KMS-11 (cell line): ENCODE results near the gene GPR132.

Experiments used
- H2AFZ ChIP-seq: fragments of 200-600 bp; sonication (generic); 2 replicates; pipeline ENCODE4 v1.6.1; 2016; ENCODE audit warnings: antibody characterized with exemption, mixed run types, low read depth
- H3K27ac ChIP-seq: fragments of 200-600 bp; sonication (generic); 2 replicates; pipeline ENCODE4 v1.6.1; 2016; ENCODE audit warnings: mild to moderate bottlenecking, mixed run types
- H3K27me3 ChIP-seq: fragments of 200-600 bp; sonication (generic); 2 replicates; pipeline ENCODE4 v1.6.1; 2017; ENCODE audit warnings: mild to moderate bottlenecking, low read depth, mixed run types, moderate library complexity; ENCODE audit not compliant: insufficient read depth
- H3K36me3 ChIP-seq: fragments of 200-600 bp; sonication (generic); 2 replicates; pipeline ENCODE4 v1.6.1; 2017; ENCODE audit warnings: mild to moderate bottlenecking, mixed run types; ENCODE audit not compliant: insufficient read depth
- H3K4me1 ChIP-seq: fragments of 200-600 bp; sonication (generic); 2 replicates; pipeline ENCODE4 v1.6.1; 2016; ENCODE audit warnings: mild to moderate bottlenecking, low read depth, mixed run types; ENCODE audit not compliant: poor library complexity, severe bottlenecking
- H3K4me2 ChIP-seq: fragments of 200-600 bp; sonication (generic); 2 replicates; pipeline ENCODE4 v1.7.0; 2016; ENCODE audit warnings: mild to moderate bottlenecking, mixed run types
- H3K4me3 ChIP-seq: fragments of 200-600 bp; sonication (generic); IDR thresholded peaks from 2 replicates; pipeline ENCODE4 v1.6.1; 2017; ENCODE audit warnings: low read depth, low read length, mixed read lengths; ENCODE audit not compliant: insufficient read depth
- H3K79me2 ChIP-seq: fragments of 200-600 bp; sonication (generic); 2 replicates; pipeline ENCODE4 v1.6.1; 2016; ENCODE audit warnings: low read depth, mixed run types; ENCODE audit not compliant: insufficient read depth
- H3K9ac ChIP-seq: fragments of 200-600 bp; sonication (generic); 2 replicates; pipeline ENCODE4 v1.6.1; 2016; ENCODE audit warnings: mild to moderate bottlenecking, mixed run types
- H4K20me1 ChIP-seq: fragments of 200-600 bp; sonication (generic); 2 replicates; pipeline ENCODE4 v1.6.1; 2016; ENCODE audit warnings: mild to moderate bottlenecking, mixed run types; ENCODE audit not compliant: insufficient read depth
- CTCF ChIP-seq: fragments of 200-600 bp; sonication (generic); conservative IDR thresholded peaks from 2 replicates; pipeline ENCODE4 v1.6.1; 2017; ENCODE audit warnings: low read depth, mild to moderate bottlenecking, antibody characterized with exemption, low read length, moderate library complexity, mixed read lengths

Gene GPR132

GRCh38 chr14:105006831-105007592 lies 58.2 kb downstream of the GPR132 start:
- Histone ChIP-seq H3K4me2 (no peak overlapping the region), H3K4me1 (peaks cover 52% of the 10 kb centered on the region), H3K27ac (peak overlapping the region; percentile 87; the same call in 1 of the 2 replicates), H3K27me3 (no peaks in the 10 kb centered on the region), H3K79me2 (peaks cover 39% of the 10 kb centered on the region), H3K4me3 (no peak overlapping the region), H4K20me1 (0 out of 2 replicates have a peak, but pooled peaks cover 7% of the 10 kb centered on the region), H3K9ac (no peak overlapping the region), H3K36me3 (no peaks in the 10 kb centered on the region), H2AFZ (no peak overlapping the region)
- no peak for TF ChIP-seq CTCF

GRCh38 chr14:105005929-105006830 lies 59.0 kb downstream of the GPR132 start:
- no peaks in the 10 kb centered on the region for H3K36me3 ChIP-seq
- peaks cover 52% of the 10 kb centered on the region for H3K4me1 ChIP-seq
- H3K9ac ChIP-seq, result no peak overlapping the region
- H3K27ac ChIP-seq, result peak overlapping the region; percentile 87; the same call in 1 of the 2 replicates
- no peak overlapping the region for H2AFZ ChIP-seq
- no peaks in the 10 kb centered on the region for H4K20me1 ChIP-seq
- H3K4me2 ChIP-seq, result peak overlapping the region; percentile 34; the same call in 1 of the 2 replicates
- no peak overlapping the region for H3K4me3 ChIP-seq
- TF ChIP-seq CTCF, result no peak
- H3K79me2 ChIP-seq, result peaks cover 31% of the 10 kb centered on the region
- H3K27me3 ChIP-seq, result no peaks in the 10 kb centered on the region

GRCh38 chr14:105005329-105005928 lies 59.8 kb downstream of the GPR132 start:
- Histone ChIP-seq H3K9ac (peak overlapping the region; percentile 28; the same call in 1 of the 2 replicates), H3K27me3 (no peaks in the 10 kb centered on the region), H3K4me1 (peaks cover 52% of the 10 kb centered on the region), H3K4me3 (no peak overlapping the region), H4K20me1 (no peaks in the 10 kb centered on the region), H3K36me3 (no peaks in the 10 kb centered on the region), H2AFZ (no peak overlapping the region), H3K4me2 (peak overlapping the region; percentile 34; the same call in 1 of the 2 replicates), H3K79me2 (peaks cover 23% of the 10 kb centered on the region), H3K27ac (peak overlapping the region; percentile 87)
- no peak for TF ChIP-seq CTCF
